ENCODE results near the gene TIAM2.
A peak's percentile ranks its signal among the peaks of the same experiment; 100 is the strongest.

TIAM2 gene

GRCh38 chr6:155129744-155130143 is 134.6 kb downstream of the TIAM2 start:
- no peak for DNase-seq (ENCODE audit: low read depth in 2 of 2)
- H3K4me3 ChIP-seq (replicated peaks in 1 of 2; ENCODE audit: low read depth in 2 of 2, low read length in 2 of 2): no peak overlapping the region
- no peak for TF ChIP-seq CTCF (IDR thresholded peaks at IDR 0.05; ENCODE audit: low read depth, low read length)

- DNase-seq (ENCODE audit: low read depth in 2 of 2): no peak
- TF ChIP-seq CTCF (IDR thresholded peaks at IDR 0.05; ENCODE audit: low read depth, low read length): no peak
- H3K4me3 ChIP-seq (replicated peaks in 1 of 2; ENCODE audit: low read depth in 2 of 2, low read length in 2 of 2): no peak overlapping the region
Measured at GRCh38 chr6:155130161-155130853, 135.2 kb downstream of the TIAM2 start.

GRCh38 chr6:155132617-155133016 is 137.5 kb downstream of the TIAM2 start:
- no peak for TF ChIP-seq CTCF (IDR thresholded peaks at IDR 0.05; ENCODE audit: low read depth, low read length)
- H3K4me3 ChIP-seq (replicated peaks in 1 of 2; ENCODE audit: low read depth in 2 of 2, low read length in 2 of 2): no peak overlapping the region
- DNase-seq (ENCODE audit: low read depth in 2 of 2): no peak

GRCh38 chr6:155141002-155141401 is 145.9 kb downstream of the TIAM2 start:
- DNase-seq (ENCODE audit: low read depth in 2 of 2): peak in 1 of 2 donors; percentile 16
- TF ChIP-seq CTCF (IDR thresholded peaks at IDR 0.05; ENCODE audit: low read depth, low read length): no peak
- no peak overlapping the region for H3K4me3 ChIP-seq (replicated peaks in 1 of 2; ENCODE audit: low read depth in 2 of 2, low read length in 2 of 2)

GRCh38 chr6:155141512-155141911 is 146.4 kb downstream of the TIAM2 start:
- H3K4me3 ChIP-seq (replicated peaks in 1 of 2; ENCODE audit: low read depth in 2 of 2, low read length in 2 of 2): no peak overlapping the region
- no peak for TF ChIP-seq CTCF (IDR thresholded peaks at IDR 0.05; ENCODE audit: low read depth, low read length)
- DNase-seq (ENCODE audit: low read depth in 2 of 2): no peak

- TF ChIP-seq CTCF (IDR thresholded peaks at IDR 0.05; ENCODE audit: low read depth, low read length): no peak
- DNase-seq (ENCODE audit: low read depth in 2 of 2): peak in 1 of 2 donors; percentile 22
- H3K4me3 ChIP-seq (replicated peaks in 1 of 2; ENCODE audit: low read depth in 2 of 2, low read length in 2 of 2): peak overlapping the region in 1 of 2 donors; percentile 4
Measured at GRCh38 chr6:155142168-155143028, 147.3 kb downstream of the TIAM2 start.

Data from cardiac fibroblast (primary cell).